ENCODE results near the gene STK4. TPM values are rescaled to one million over a fixed set of nuclear protein-coding genes. Genes with fewer than 3 reads are reported as not detected.

The STK4 gene
- total and polyA plus RNA-seq, 9 donors: 8.3 to 27.5 (median 19.6) TPM

DNA sequence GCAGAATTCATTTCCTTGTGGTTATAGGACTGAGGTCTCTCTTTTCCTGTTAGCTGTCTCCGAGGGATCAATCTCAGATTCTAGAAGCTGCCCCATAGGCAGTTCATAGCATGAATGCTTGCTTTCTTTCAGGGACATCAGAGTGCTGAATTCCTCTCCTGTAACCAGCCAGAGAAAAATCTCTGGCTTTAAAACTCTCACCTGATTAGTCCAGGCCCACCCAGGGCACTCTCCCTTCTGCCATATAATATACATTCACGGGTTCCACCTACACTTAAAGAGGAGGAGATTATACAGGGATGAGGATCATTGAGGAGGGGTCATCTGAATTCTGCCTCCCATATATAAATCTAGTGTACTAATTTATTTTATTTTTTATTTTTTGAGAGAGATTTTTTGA, 136.8 kb downstream of the STK4 start:
- intact Hi-C loops (cut with DNase I): no loop called here
- no peak for TF ChIP-seq EP300 (IDR thresholded peaks at IDR 0.05)
- TF ChIP-seq, protein P1, sequence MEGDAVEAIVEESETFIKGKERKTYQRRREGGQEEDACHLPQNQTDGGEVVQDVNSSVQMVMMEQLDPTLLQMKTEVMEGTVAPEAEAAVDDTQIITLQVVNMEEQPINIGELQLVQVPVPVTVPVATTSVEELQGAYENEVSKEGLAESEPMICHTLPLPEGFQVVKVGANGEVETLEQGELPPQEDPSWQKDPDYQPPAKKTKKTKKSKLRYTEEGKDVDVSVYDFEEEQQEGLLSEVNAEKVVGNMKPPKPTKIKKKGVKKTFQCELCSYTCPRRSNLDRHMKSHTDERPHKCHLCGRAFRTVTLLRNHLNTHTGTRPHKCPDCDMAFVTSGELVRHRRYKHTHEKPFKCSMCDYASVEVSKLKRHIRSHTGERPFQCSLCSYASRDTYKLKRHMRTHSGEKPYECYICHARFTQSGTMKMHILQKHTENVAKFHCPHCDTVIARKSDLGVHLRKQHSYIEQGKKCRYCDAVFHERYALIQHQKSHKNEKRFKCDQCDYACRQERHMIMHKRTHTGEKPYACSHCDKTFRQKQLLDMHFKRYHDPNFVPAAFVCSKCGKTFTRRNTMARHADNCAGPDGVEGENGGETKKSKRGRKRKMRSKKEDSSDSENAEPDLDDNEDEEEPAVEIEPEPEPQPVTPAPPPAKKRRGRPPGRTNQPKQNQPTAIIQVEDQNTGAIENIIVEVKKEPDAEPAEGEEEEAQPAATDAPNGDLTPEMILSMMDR (IDR thresholded peaks at IDR 0.05): no peak
- no peak for TF ChIP-seq POLR2A (IDR thresholded peaks at IDR 0.05)
- H3K36me3 ChIP-seq: no peaks in the 10 kb centered on the region
- no peak overlapping the region for H3K27ac ChIP-seq
- no peaks in the 10 kb centered on the region for H3K4me1 ChIP-seq (ENCODE audit: insufficient read depth)
- no peaks in the 10 kb centered on the region for H3K27me3 ChIP-seq
- no peak overlapping the region for H3K4me3 ChIP-seq
- no peak for DNase-seq
- 71 to 77% (median 74%) methylated on average over 2 of the region's 2 CpGs for whole genome bisulfite sequencing, 3 donors
- H3K9me3 ChIP-seq: no peaks in the 10 kb centered on the region

GRCh38 chr20:45104786-45105185, 138.5 kb downstream of the STK4 start:
- Histone ChIP-seq H3K4me1 (ENCODE audit: insufficient read depth) (no peaks in the 10 kb centered on the region), H3K36me3 (no peaks in the 10 kb centered on the region), H3K4me3 (no peak overlapping the region), H3K9me3 (no peaks in the 10 kb centered on the region), H3K27me3 (no peaks in the 10 kb centered on the region), H3K27ac (no peak overlapping the region)
- no peak for DNase-seq
- TF ChIP-seq, protein P1 (IDR thresholded peaks at IDR 0.05): no peak
- TF ChIP-seq POLR2A (IDR thresholded peaks at IDR 0.05): no peak
- TF ChIP-seq EP300 (IDR thresholded peaks at IDR 0.05): no peak
- intact Hi-C loops (cut with DNase I): no loop called here
- WGBS, 3 donors: 66 to 73% (median 68%) methylated on average over 5 of the region's 5 CpGs

DNA sequence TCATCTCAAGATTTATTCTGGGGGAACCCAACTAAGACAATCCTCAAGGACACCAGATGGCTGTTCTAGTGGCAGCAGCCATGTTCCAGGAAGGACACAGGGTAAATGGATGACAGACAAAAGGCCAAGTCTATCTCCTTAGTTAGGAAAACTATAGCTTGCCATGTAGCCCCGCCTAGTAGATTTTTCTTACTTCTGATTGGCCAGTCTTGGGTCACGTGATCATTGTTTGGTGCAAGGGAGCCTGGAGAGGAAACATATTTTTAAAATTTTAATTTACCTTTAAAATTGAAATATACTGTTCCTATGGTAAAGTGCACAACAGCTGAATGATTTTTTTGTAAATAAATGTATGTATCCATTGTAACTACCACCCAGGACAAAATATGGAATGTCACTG, 139.0 kb downstream of the STK4 start:
- TF ChIP-seq, protein P1 (IDR thresholded peaks at IDR 0.05): no peak
- no peak for TF ChIP-seq POLR2A (IDR thresholded peaks at IDR 0.05)
- TF ChIP-seq EP300 (IDR thresholded peaks at IDR 0.05): no peak
- Histone ChIP-seq H3K4me1 (ENCODE audit: insufficient read depth) (no peaks in the 10 kb centered on the region), H3K36me3 (no peaks in the 10 kb centered on the region), H3K27ac (no peak overlapping the region), H3K27me3 (no peaks in the 10 kb centered on the region), H3K4me3 (no peak overlapping the region), H3K9me3 (no peaks in the 10 kb centered on the region)
- intact Hi-C loops (cut with DNase I): no loop called here
- WGBS, 3 donors: 80 to 87% (median 86%) methylated on average over 2 of the region's 2 CpGs
- no peak for DNase-seq

GRCh38 chr20:45109634-45110033, 143.3 kb downstream of the STK4 start:
- 66 to 73% (median 70%) methylated on average over 8 of the region's 8 CpGs for WGBS, 3 donors
- no peak overlapping the region for H3K4me3 ChIP-seq
- no peak overlapping the region for H3K27ac ChIP-seq
- no peaks in the 10 kb centered on the region for H3K4me1 ChIP-seq (ENCODE audit: insufficient read depth)
- no peaks in the 10 kb centered on the region for H3K36me3 ChIP-seq
- H3K9me3 ChIP-seq: no peaks in the 10 kb centered on the region
- TF ChIP-seq, protein P1 (IDR thresholded peaks at IDR 0.05): no peak
- TF ChIP-seq EP300 (IDR thresholded peaks at IDR 0.05) (no peak), POLR2A (IDR thresholded peaks at IDR 0.05) (no peak)
- DNase-seq: no peak
- no peaks in the 10 kb centered on the region for H3K27me3 ChIP-seq
- intact Hi-C loops (cut with DNase I): no loop called here

GRCh38 chr20:45110301-45110700, 144.0 kb downstream of the STK4 start:
- 66 to 87% (median 81%) methylated on average over 7 to 11 of the region's 11 CpGs for WGBS, 3 donors
- no peak for DNase-seq
- Histone ChIP-seq H3K4me1 (ENCODE audit: insufficient read depth) (no peaks in the 10 kb centered on the region), H3K36me3 (no peaks in the 10 kb centered on the region), H3K4me3 (no peak overlapping the region), H3K9me3 (no peaks in the 10 kb centered on the region), H3K27ac (no peak overlapping the region), H3K27me3 (no peaks in the 10 kb centered on the region)
- TF ChIP-seq, protein P1 (IDR thresholded peaks at IDR 0.05): no peak
- TF ChIP-seq POLR2A (IDR thresholded peaks at IDR 0.05) (no peak), EP300 (IDR thresholded peaks at IDR 0.05) (no peak)
- intact Hi-C loops (cut with DNase I): no loop called here

All from ovary (tissue), 9 donors.